Esophagus muscularis mucosa (tissue), 4 donors: ENCODE results near the gene METTL9. TPM values are rescaled to one million over a fixed set of nuclear protein-coding genes. Genes with fewer than 3 reads are reported as not detected.

Source experiments
- DNase-seq: peaks from one replicate; pipeline ENCODE4 v3.0.0-alpha.2; 2017; ENCODE audit errors: extremely low spot score
- H3K27ac ChIP-seq, 4 donors: fragments of 200-600 bp; sonication (generic); replicated peaks in 1 of 4; 1 replicate in 3 of 4; 2 replicates in 1 of 4; pipeline ENCODE4 v1.5.1; 2016 to 2019; ENCODE audit warnings: mild to moderate bottlenecking in 1 of 4
- H3K27me3 ChIP-seq, 4 donors: fragments of 200-600 bp; sonication (generic); one replicate each; pipeline versions ENCODE4 v1.5.1 to v1.6.0; 2016 to 2019
- H3K36me3 ChIP-seq, 4 donors: fragments of 200-600 bp; sonication (generic); one replicate each; pipeline ENCODE4 v1.5.1; 2016 to 2019
- H3K4me1 ChIP-seq, 4 donors: fragments of 200-600 bp; sonication (generic); one replicate each; pipeline ENCODE4 v1.5.1; 2016 to 2019
- H3K4me3 ChIP-seq, 4 donors: fragments of 200-600 bp; sonication (generic); 1 replicate in 2 of 4; 2 replicates in 2 of 4; pipeline ENCODE4 v1.5.1; 2016 to 2019; ENCODE audit warnings: mild to moderate bottlenecking in 4 of 4, moderate library complexity in 1 of 4
- H3K9me3 ChIP-seq, 4 donors: fragments of 200-600 bp; sonication (generic); 1 replicate in 3 of 4; 2 replicates in 1 of 4; pipeline ENCODE4 v1.5.1; 2016 to 2019
- CTCF ChIP-seq, 3 experiments: fragments of 200-600 bp in 2 of 3; fragments of 450-650 bp in 1 of 3; sonication (generic) in 2 of 3; IDR thresholded peaks; one replicate each; pipeline ENCODE4 v1.5.1; 2017 to 2019; ENCODE audit warnings: antibody characterized with exemption in 3 of 3, mild to moderate bottlenecking in 2 of 3, moderate library complexity in 1 of 3
- EP300 ChIP-seq: sonication (generic); formaldehyde crosslinking; IDR thresholded peaks from one replicate; pipeline ENCODE4 v1.6.1; 2017; ENCODE audit warnings: antibody characterized with exemption
- POLR2A ChIP-seq: fragments of 450-650 bp; IDR thresholded peaks from one replicate; pipeline ENCODE4 v1.6.1; 2017; ENCODE audit warnings: antibody characterized with exemption, moderate library complexity, mild to moderate bottlenecking, low read depth
- POLR2AphosphoS5 ChIP-seq, 2 donors: sonication (generic); formaldehyde crosslinking; IDR thresholded peaks; one replicate each; pipeline ENCODE4 v1.6.1; 2017; ENCODE audit warnings: antibody characterized with exemption in 2 of 2
- whole genome bisulfite sequencing: methylation state at CpG from one replicate; pipeline ENCODE4 v1.1.5; 2018; 5-methylcytosine and 5-hydroxymethylcytosine counted together
- intact Hi-C: fragments of 100-400 bp; cut with DNase I; formaldehyde crosslinking; loops from one replicate; pipeline ENCODE4 v1.15.1; 2023
- total RNA-seq, 4 donors: library from RNA; depleted of rRNA; stranded (reverse); fragments of >200 nt; gene quantifications; one replicate each; pipeline versions ENCODE4 v1.1.0 to v1.2.1, GENCODE V29; 2016

METTL9 gene
- total RNA-seq, 4 donors from 2014 or later, result 70.2 to 122 (median 106) TPM

- Histone ChIP-seq H3K9me3 (no peaks in the 10 kb centered on the region), H3K4me3 (no peak overlapping the region), H3K36me3 (peaks cover 0 to 7% (median 0%) of the 10 kb centered on the region in 4 donors), H3K27me3 (no peaks in the 10 kb centered on the region), H3K4me1 (peaks cover 19 to 41% (median 27%) of the 10 kb centered on the region in 4 donors), H3K27ac (no peak overlapping the region)
- WGBS, result 72% methylated on average over 6 of the region's 6 CpGs
- intact Hi-C loops, result loop anchor here (5.0 kb wide), 2 partner anchors 40 to 55 kb away; no protein-coding TSS in a partner anchor
- TF ChIP-seq EP300, result no peak
- DNase-seq, result no peak
Observed at GRCh38 chr16:21641916-21642315, 42.5 kb downstream of the METTL9 start.

GRCh38 chr16:21642861-21643260, 43.5 kb downstream of the METTL9 start:
- H3K4me3 ChIP-seq, result no peak overlapping the region
- no peak for DNase-seq
- no peak for TF ChIP-seq POLR2A
- TF ChIP-seq POLR2AphosphoS5 (IDR thresholded peaks at IDR 0.05), result no peak
- no peak for TF ChIP-seq CTCF (IDR thresholded peaks at IDR 0.05)
- no peak for TF ChIP-seq EP300
- H3K27me3 ChIP-seq, result no peaks in the 10 kb centered on the region
- no peaks in the 10 kb centered on the region for H3K36me3 ChIP-seq
- 59% methylated on average over 7 of the region's 7 CpGs for WGBS
- no peak overlapping the region for H3K27ac ChIP-seq
- peaks cover 19 to 41% (median 27%) of the 10 kb centered on the region in 4 donors for H3K4me1 ChIP-seq
- no peaks in the 10 kb centered on the region for H3K9me3 ChIP-seq
- intact Hi-C loops, result loop anchor here (5.0 kb wide), 2 partner anchors 41 to 56 kb away; no protein-coding TSS in a partner anchor

- no peak for TF ChIP-seq POLR2A
- TF ChIP-seq EP300, result no peak
- no peak for TF ChIP-seq POLR2AphosphoS5 (IDR thresholded peaks at IDR 0.05)
- no peak for TF ChIP-seq CTCF (IDR thresholded peaks at IDR 0.05)
- H3K27ac ChIP-seq, result no peak overlapping the region
- H3K36me3 ChIP-seq, result no peaks in the 10 kb centered on the region
- no peak overlapping the region for H3K4me3 ChIP-seq
- H3K9me3 ChIP-seq, result no peaks in the 10 kb centered on the region
- H3K27me3 ChIP-seq, result no peaks in the 10 kb centered on the region
- peaks cover 19 to 41% (median 27%) of the 10 kb centered on the region in 4 donors for H3K4me1 ChIP-seq
- DNase-seq, result no peak
- intact Hi-C loops, result loop anchor here (5.0 kb wide), 2 partner anchors 41 to 56 kb away; no protein-coding TSS in a partner anchor
- WGBS, result 96% methylated on average over 3 of the region's 3 CpGs
Observed at GRCh38 chr16:21643785-21644184, 44.4 kb downstream of the METTL9 start.

- peak overlapping the region in 3 of 4 donors; percentile 24 to 56 (median 25) for H3K27ac ChIP-seq
- H3K4me3 ChIP-seq, result peak overlapping the region in 3 of 4 donors; percentile 35 to 47 (median 37)
- TF ChIP-seq POLR2AphosphoS5 (IDR thresholded peaks at IDR 0.05) (no peak), EP300 (no peak)
- H3K4me1 ChIP-seq, result peaks cover 19 to 41% (median 27%) of the 10 kb centered on the region in 4 donors
- H3K36me3 ChIP-seq, result no peaks in the 10 kb centered on the region
- intact Hi-C loops, result loop anchor here (5.0 kb wide), 2 partner anchors 42 to 57 kb away; no protein-coding TSS in a partner anchor
- H3K9me3 ChIP-seq, result no peaks in the 10 kb centered on the region
- WGBS, result 76% methylated on average over 4 of the region's 4 CpGs
- H3K27me3 ChIP-seq, result no peaks in the 10 kb centered on the region
- DNase-seq, result no peak
Observed at GRCh38 chr16:21644674-21645073, 45.3 kb downstream of the METTL9 start.

- H3K27ac ChIP-seq, result peak overlapping the region; percentile 24 to 56 (median 40)
- intact Hi-C loops, result no loop called here
- H3K4me3 ChIP-seq, result peak overlapping the region; percentile 31 to 47 (median 36)
- H3K27me3 ChIP-seq, result no peaks in the 10 kb centered on the region
- H3K4me1 ChIP-seq, result peaks cover 19 to 45% (median 25%) of the 10 kb centered on the region in 4 donors
- no peak for TF ChIP-seq POLR2AphosphoS5 (IDR thresholded peaks at IDR 0.05)
- no peak for TF ChIP-seq EP300
- no peak for TF ChIP-seq CTCF (IDR thresholded peaks at IDR 0.05)
- TF ChIP-seq POLR2A, result no peak
- no peak for DNase-seq
- 77% methylated on average over 9 of the region's 9 CpGs for WGBS
- H3K36me3 ChIP-seq, result no peaks in the 10 kb centered on the region
- no peaks in the 10 kb centered on the region for H3K9me3 ChIP-seq
Observed at GRCh38 chr16:21645261-21645721, 45.9 kb downstream of the METTL9 start.
